Measurements from ENCODE around the gene PIP4K2A.

GRCh38 chr10:22750131-22750530, 35.8 kb upstream of the PIP4K2A start:
- TF ChIP-seq CTCF (IDR thresholded peaks at IDR 0.05) (no peak), ZFX (IDR thresholded peaks at IDR 0.05; ENCODE audit: borderline replicate concordance) (no peak)

Measured in 22Rv1 (cell line).